Right cardiac atrium (tissue), 5 donors: Measurements from ENCODE around the gene GLIS2. TPM values are rescaled to one million over a fixed set of nuclear protein-coding genes. Genes with fewer than 3 reads are reported as not detected.
A peak's percentile ranks its signal among the peaks of the same experiment; 100 is the strongest.

Experiments
- ATAC-seq, 2 donors: fragments of 200-7000 bp; cut with Tn5 transposase; one replicate each; pipeline versions ENCODE4 v1.8.0 to v1.9.1; 2020; ENCODE audit warnings: moderate library complexity in 2 of 2, mild to moderate bottlenecking in 1 of 2
- DNase-seq, 3 donors: peaks; one replicate each; pipeline ENCODE4 v3.0.0-alpha.2; 2020
- H3K27ac ChIP-seq: one replicate; pipeline ENCODE4 v1.5.1; 2013; ENCODE audit warnings: mild to moderate bottlenecking, low read length, control low read depth, moderate library complexity
- H3K27me3 ChIP-seq: one replicate; pipeline ENCODE4 v1.6.1; 2013; ENCODE audit not compliant: control insufficient read depth, insufficient read depth
- H3K4me1 ChIP-seq: one replicate; pipeline ENCODE4 v1.6.1; 2013; ENCODE audit warnings: low read length; ENCODE audit not compliant: control insufficient read depth, insufficient read depth
- H3K4me3 ChIP-seq: one replicate; pipeline ENCODE4 v1.5.1; 2013; ENCODE audit warnings: low read length, control low read depth
- H3K9me3 ChIP-seq: one replicate; pipeline ENCODE4 v1.6.1; 2013; ENCODE audit warnings: low read length; ENCODE audit not compliant: control insufficient read depth
- WGBS: extraction: QIAGEN DNeasy Blood & Tissue Kit; methylation state at CpG from one replicate; pipeline ENCODE4 v1.1.7; 2013; 5-methylcytosine and 5-hydroxymethylcytosine counted together
- intact Hi-C, 4 donors: fragments of 100-400 bp; cut with DNase I; formaldehyde crosslinking; loops; one replicate each; pipeline versions ENCODE4 v1.11.0 to v1.14.0; 2022 to 2023
- polyA plus RNA-seq: library from polyadenylated mRNA; stranded (reverse); fragments of 200-250 nt; gene quantifications from one replicate; pipeline ENCODE4 v1.2.3, GENCODE V29; 2013
- total RNA-seq, 4 donors: library from RNA; stranded (reverse); fragmentation: NEBNext Ultra II Directional; extraction: Animal tissue kit (Norgen Biotek cat#: 25700); gene quantifications; one replicate each; pipeline ENCODE4 v1.2.1, GENCODE V29; 2021
- donor health status: healthy with polysubstance abuse.
- donor health status: DM: no; HTN: yes; CAD: no.
- donor health status: DM: no; HTN: no; CAD: no.
- donor health status: DM: no; HTN: yes; CAD: no; lungs with severe emphysema.
- donor health status: DM: yes; HTN: yes; CAD: no.

Gene GLIS2
- total and polyA plus RNA-seq, 5 donors, result 15.2 to 34.6 (median 31.6) TPM

DNA sequence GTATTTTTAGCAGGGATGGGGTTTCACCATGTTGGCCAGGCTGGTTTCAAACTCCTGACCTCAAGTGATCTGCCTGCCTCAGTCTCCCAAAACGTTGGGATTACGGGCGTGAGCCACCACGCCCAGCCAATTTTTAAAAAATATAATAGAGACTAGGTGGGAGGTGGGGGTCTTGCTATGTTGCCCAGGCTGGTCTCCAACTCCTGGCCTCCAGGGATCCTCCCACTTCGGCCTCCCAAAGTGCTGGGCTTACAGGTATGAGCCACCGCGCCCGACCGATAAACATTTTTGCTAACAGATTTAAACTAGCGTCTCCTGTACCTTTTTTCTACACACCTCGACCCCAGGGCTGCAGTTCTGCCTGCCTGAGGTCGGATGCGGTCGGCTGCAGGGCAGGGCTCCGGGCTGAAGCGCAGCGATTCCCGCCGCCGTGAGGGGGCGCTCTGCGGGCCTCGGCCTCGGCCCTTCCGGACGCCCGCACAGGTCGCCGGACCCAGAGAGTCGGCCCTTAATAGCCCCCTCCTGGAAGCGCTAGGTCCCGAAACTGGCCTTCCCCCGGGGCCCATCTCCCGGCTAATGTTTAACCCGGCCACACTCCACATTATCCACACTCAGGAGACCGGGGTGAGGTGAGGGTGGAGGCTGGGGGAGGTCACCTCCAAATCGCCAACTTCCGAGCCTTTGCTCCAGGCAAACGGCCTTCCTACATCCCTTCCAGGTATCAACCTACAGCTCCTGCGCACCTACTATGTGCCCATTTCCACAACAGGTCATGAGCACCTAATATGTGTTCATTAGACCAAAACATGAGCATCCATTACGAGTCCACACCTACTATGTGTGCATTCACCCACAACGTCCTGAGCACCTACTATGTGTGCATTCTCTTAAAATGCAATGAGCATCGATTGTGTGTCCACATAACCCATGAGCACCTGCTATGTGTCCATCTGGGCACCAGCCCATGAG lies 2.0 kb upstream of the GLIS2 start:
- no peak for ATAC-seq
- intact Hi-C loops, result no loop called here
- DNase-seq, result peak; percentile 51 to 81 (median 73)
- Histone ChIP-seq H3K4me1 (peaks cover 11% of the 10 kb centered on the region), H3K9me3 (no peaks in the 10 kb centered on the region), H3K27ac (no peak overlapping the region), H3K4me3 (no peak overlapping the region), H3K27me3 (no peaks in the 10 kb centered on the region)
- WGBS, result 19% methylated on average over 43 of the region's 43 CpGs

- intact Hi-C loops, result no loop called here
- H3K27ac ChIP-seq, result peak overlapping the region; percentile 76
- H3K4me1 ChIP-seq, result peaks cover 18% of the 10 kb centered on the region
- no peaks in the 10 kb centered on the region for H3K27me3 ChIP-seq
- H3K9me3 ChIP-seq, result no peaks in the 10 kb centered on the region
- WGBS, result 3% methylated on average over 33 of the region's 33 CpGs
- DNase-seq (peak in 2 of 3 donors; percentile 77 to 83), ATAC-seq (peak in 1 of 2 donors; percentile 0)
- H3K4me3 ChIP-seq, result peak overlapping the region; percentile 89
Observed at GRCh38 chr16:4314532-4315185, 1.2 kb upstream of the GLIS2 start.

GRCh38 chr16:4316108-4316863 lies 419 bp downstream of the GLIS2 start:
- intact Hi-C loops, result no loop called here
- DNase-seq, result peak in 1 of 3 donors; percentile 62
- Histone ChIP-seq H3K4me3 (peak overlapping the region; percentile 89), H3K4me1 (peaks cover 20% of the 10 kb centered on the region), H3K27me3 (no peaks in the 10 kb centered on the region), H3K27ac (peak overlapping the region; percentile 86), H3K9me3 (no peaks in the 10 kb centered on the region)
- ATAC-seq, result no peak
- 2% methylated on average over 87 of the region's 93 CpGs for WGBS

GRCh38 chr16:4316864-4317531 lies 1.1 kb downstream of the GLIS2 start:
- no peaks in the 10 kb centered on the region for H3K27me3 ChIP-seq
- ATAC-seq (peak; percentile 54 to 58), DNase-seq (peak; percentile 80 to 92 (median 91))
- H3K4me3 ChIP-seq, result peak overlapping the region; percentile 89
- 17% methylated on average over 20 of the region's 20 CpGs for WGBS
- intact Hi-C loops, result no loop called here
- H3K27ac ChIP-seq, result peak overlapping the region; percentile 86
- H3K9me3 ChIP-seq, result no peaks in the 10 kb centered on the region
- H3K4me1 ChIP-seq, result peaks cover 20% of the 10 kb centered on the region

DNA sequence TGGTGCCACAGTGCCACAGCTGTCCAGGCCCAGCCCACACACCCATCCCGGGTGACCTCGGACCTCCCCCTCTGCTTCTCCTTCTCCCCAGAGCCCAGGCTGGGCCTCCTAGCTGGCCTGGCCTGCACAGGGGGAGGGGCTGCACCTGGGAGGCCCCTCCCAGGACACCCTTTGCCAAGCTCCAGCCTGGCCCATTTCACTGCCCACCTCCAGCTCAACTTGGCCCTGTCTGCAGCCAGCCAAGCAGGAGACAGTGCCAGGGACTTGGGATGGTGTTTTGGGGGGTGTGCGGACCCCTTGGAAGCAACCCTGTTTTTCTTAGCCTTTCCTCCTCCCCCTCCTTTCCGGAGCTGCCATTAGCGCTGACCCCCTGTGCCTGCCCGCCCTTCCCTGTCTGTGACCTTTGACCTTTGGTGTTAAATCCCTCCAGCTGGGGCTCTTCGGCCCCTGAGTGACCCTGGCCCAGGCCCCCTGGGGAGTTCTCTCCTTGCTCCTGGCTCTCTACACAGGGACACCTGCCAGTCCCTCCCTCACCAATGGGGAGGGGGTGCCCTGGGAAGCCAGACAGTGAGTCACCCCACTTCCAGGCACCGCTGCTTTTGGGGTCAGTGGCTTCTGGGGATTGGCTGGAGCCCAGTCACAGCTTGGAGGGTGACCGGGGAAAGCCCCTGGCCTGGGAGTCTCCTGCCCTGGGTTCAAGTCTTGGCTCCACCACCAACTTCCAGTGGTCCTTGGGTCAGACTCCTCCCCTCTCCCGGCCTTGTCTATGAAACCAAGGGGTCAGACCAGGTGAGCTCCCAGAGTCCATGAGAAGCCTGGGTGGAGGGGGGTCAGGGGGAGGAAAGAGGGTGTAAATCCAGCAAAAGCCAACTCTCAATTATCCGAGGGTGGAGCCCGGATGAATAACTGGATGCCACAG lies 1.9 kb downstream of the GLIS2 start:
- WGBS, result 25% methylated on average over 12 of the region's 12 CpGs
- H3K4me1 ChIP-seq, result peaks cover 20% of the 10 kb centered on the region
- peak; percentile 1 to 6 for ATAC-seq
- intact Hi-C loops, result no loop called here
- H3K9me3 ChIP-seq, result no peaks in the 10 kb centered on the region
- peak overlapping the region; percentile 89 for H3K4me3 ChIP-seq
- peak; percentile 63 to 86 (median 84) for DNase-seq
- H3K27ac ChIP-seq, result peak overlapping the region; percentile 86
- no peaks in the 10 kb centered on the region for H3K27me3 ChIP-seq

- H3K9me3 ChIP-seq, result no peaks in the 10 kb centered on the region
- H3K4me1 ChIP-seq, result peaks cover 22% of the 10 kb centered on the region
- H3K4me3 ChIP-seq, result no peak overlapping the region
- no peaks in the 10 kb centered on the region for H3K27me3 ChIP-seq
- DNase-seq (peak in 2 of 3 donors; percentile 80 to 81), ATAC-seq (no peak)
- WGBS, result 33% methylated on average over 13 of the region's 13 CpGs
- intact Hi-C loops, result no loop called here
- H3K27ac ChIP-seq, result peak overlapping the region; percentile 2
Observed at GRCh38 chr16:4318451-4318910, 2.6 kb downstream of the GLIS2 start.

- peaks cover 25% of the 10 kb centered on the region for H3K4me1 ChIP-seq
- peak overlapping the region; percentile 2 for H3K27ac ChIP-seq
- H3K4me3 ChIP-seq, result no peak overlapping the region
Observed at GRCh38 chr16:4318967-4319366, 3.1 kb downstream of the GLIS2 start.

DNA sequence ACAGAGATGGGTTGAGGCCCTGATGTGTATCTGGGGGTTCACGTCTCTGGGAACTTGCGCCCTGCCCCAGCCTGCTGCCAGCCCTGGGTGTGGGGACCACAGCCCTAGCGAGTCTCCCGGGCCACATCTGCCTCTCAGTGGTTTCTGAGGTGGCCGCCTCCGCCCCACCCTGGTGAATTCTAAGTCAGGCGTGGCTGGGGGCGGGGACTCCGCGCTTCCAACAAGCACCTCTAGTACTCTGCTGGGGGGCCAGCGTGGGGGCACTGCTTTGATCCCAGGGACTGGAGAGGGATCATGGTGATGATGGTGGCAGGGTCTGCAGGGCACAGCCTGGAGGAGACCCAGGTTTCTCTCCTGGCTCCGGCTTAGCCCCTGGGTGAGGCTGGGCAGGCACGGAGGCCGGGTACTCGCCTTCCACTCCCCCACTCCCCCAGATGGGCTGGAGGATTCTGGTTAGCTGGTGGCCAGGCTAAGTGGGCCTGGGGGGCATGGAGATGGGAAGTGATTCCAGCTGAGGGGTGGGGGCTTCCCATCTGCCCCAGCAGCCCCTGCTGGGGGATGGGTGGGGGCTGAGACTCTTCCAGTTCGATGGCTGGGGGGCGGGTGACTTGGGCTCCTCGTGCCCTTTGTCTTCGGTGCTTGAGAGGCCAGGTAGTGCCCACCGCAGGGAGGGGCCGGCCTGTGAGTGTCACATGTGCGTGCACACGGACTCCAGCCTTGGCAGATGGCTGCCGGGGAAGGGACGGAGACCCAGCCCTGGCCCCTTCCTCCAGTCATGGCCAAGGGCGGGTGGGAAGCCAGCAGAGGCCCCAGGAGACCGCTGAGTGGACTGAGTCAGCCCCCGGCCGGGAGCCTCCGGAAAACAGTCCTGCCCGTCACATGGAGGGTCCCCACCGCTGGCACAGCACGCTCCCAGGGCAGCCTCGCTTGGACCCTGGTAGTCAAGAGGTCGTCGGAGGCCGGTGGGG lies 3.9 kb downstream of the GLIS2 start:
- 38% methylated on average over 37 of the region's 37 CpGs for WGBS
- Histone ChIP-seq H3K27me3 (no peaks in the 10 kb centered on the region), H3K9me3 (no peaks in the 10 kb centered on the region), H3K27ac (peak overlapping the region; percentile 9), H3K4me3 (no peak overlapping the region), H3K4me1 (peaks cover 28% of the 10 kb centered on the region)
- intact Hi-C loops, result loop anchor here in 2 of 4 donors (10.0 kb wide), 2 partner anchors 115 to 125 kb away; no protein-coding TSS in a partner anchor
- DNase-seq (peak; percentile 78 to 91 (median 85)), ATAC-seq (peak in 1 of 2 donors; percentile 3)

More at GRCh38 chr16:4318967-4319366, 3.1 kb downstream of the GLIS2 start:
- no peaks in the 10 kb centered on the region for H3K27me3 ChIP-seq
- intact Hi-C loops, result no loop called here
- WGBS, result 69% methylated on average over 5 of the region's 5 CpGs
- ATAC-seq, result no peak
- peak in 1 of 3 donors; percentile 28 for DNase-seq
- no peaks in the 10 kb centered on the region for H3K9me3 ChIP-seq
